ENCODE results near the gene MRPL49.

The MRPL49 gene

GRCh38 chr11:65113361-65113756 is 8.8 kb upstream of the MRPL49 start:
- H3K4me3 ChIP-seq (ENCODE audit: control insufficient read depth, low read depth, low read length), result no peak overlapping the region
- TF ChIP-seq CTCF (conservative IDR thresholded peaks at IDR 0.05; ENCODE audit: control insufficient read depth, insufficient read depth, low read depth, low read length), result no peak
- no peak for DNase-seq (ENCODE audit: low read depth)

- H3K4me3 ChIP-seq (ENCODE audit: control insufficient read depth, low read depth, low read length), result no peak overlapping the region
- TF ChIP-seq CTCF (conservative IDR thresholded peaks at IDR 0.05; ENCODE audit: control insufficient read depth, insufficient read depth, low read depth, low read length), result no peak
- DNase-seq (ENCODE audit: low read depth), result no peak
These were observed 8.3 kb upstream of the MRPL49 start for GRCh38 chr11:65113839-65114238.

- DNase-seq (ENCODE audit: low read depth), result no peak
- H3K4me3 ChIP-seq (ENCODE audit: control insufficient read depth, low read depth, low read length), result no peak overlapping the region
- TF ChIP-seq CTCF (conservative IDR thresholded peaks at IDR 0.05; ENCODE audit: control insufficient read depth, insufficient read depth, low read depth, low read length), result no peak
These were observed 7.5 kb upstream of the MRPL49 start for GRCh38 chr11:65114538-65115171.

GRCh38 chr11:65115361-65116082 is 6.6 kb upstream of the MRPL49 start:
- no peak for DNase-seq (ENCODE audit: low read depth)
- H3K4me3 ChIP-seq (ENCODE audit: control insufficient read depth, low read depth, low read length), result no peak overlapping the region
- no peak for TF ChIP-seq CTCF (conservative IDR thresholded peaks at IDR 0.05; ENCODE audit: control insufficient read depth, insufficient read depth, low read depth, low read length)

- no peak for TF ChIP-seq CTCF (conservative IDR thresholded peaks at IDR 0.05; ENCODE audit: control insufficient read depth, insufficient read depth, low read depth, low read length)
- DNase-seq (ENCODE audit: low read depth), result peak; percentile 70
These were observed 5.5 kb upstream of the MRPL49 start for GRCh38 chr11:65116370-65117205.

GRCh38 chr11:65117206-65118096 is 4.7 kb upstream of the MRPL49 start, which contains the start of gene ZNHIT2:
Gene ZNHIT2, minus strand, starts transcription at chr11:65117701. Its CDS starts 48 bp downstream, at chr11:65117653.
- peak; percentile 98 for DNase-seq (ENCODE audit: low read depth)
- peak; percentile 85 for TF ChIP-seq CTCF (conservative IDR thresholded peaks at IDR 0.05; ENCODE audit: control insufficient read depth, insufficient read depth, low read depth, low read length)
- peak within 1 kb of the TSS; percentile 84 for H3K4me3 ChIP-seq (ENCODE audit: control insufficient read depth, low read depth, low read length)

More at GRCh38 chr11:65116370-65117205, 5.5 kb upstream of the MRPL49 start:
- H3K4me3 ChIP-seq (ENCODE audit: control insufficient read depth, low read depth, low read length), result peak overlapping the region; percentile 84
